GM21360 (cell line): ENCODE data around the gene PDE5A.

ENCODE experiments used
- ATAC-seq: cut with Tn5 transposase; IDR thresholded peaks from one replicate; pipeline ENCODE4 v1.9.1; 2021; ENCODE audit warnings: mild to moderate bottlenecking, moderate library complexity; ENCODE audit not compliant: unreplicated experiment

The PDE5A gene

DNA sequence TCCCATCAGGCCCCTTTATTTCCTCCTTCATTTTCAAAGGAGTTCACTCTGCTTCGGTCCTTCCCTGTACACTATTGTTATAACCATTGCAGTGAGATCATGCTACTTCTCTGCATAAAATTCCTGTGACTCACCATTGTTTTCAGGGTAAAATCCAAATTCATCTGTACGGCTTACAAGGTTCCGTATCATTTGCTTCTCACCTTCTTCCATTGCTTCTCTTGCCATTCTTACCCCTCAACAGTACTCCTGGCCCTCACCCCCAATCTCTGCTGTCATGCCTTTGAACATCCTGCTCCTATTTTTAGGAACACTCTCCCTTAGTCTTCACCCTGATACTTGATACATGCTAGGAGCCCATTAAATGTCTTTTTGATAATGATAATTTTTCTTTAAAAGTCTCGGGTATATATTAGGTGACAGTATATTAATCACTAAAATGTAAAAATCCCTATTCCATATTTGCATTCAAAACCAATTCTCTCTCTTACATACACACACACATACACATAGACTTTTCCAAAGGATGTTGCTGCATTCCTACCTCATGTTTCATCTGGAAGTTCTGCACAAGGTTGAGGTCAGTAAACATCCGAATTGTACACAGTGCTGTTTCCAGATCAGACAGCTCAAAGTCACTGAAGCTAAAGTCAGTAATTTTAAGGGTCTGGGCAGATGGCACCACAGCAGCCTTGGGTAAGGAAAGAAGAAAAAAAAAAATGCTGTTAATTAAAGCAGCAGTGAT, 103.4 kb downstream of the PDE5A start:
- ATAC-seq, result no peak

DNA sequence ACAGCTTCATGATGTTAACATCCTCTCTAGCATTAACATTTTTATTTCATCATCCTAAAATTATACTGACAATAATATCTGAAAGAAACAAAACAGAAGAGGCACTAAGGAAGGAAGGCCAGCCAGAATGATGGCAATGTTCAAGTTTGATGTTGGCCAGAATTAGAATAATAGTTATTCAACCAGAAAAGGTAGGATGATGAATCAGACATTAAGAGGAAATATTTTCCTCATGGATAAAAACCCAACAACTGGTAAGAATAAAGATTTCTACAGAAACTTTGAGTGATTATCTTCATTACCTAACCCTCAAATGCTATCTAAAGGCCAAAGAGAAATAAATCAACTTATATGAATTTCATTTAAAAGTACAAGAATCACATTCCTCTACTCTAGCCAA, 105.2 kb downstream of the PDE5A start:
- no peak for ATAC-seq

DNA sequence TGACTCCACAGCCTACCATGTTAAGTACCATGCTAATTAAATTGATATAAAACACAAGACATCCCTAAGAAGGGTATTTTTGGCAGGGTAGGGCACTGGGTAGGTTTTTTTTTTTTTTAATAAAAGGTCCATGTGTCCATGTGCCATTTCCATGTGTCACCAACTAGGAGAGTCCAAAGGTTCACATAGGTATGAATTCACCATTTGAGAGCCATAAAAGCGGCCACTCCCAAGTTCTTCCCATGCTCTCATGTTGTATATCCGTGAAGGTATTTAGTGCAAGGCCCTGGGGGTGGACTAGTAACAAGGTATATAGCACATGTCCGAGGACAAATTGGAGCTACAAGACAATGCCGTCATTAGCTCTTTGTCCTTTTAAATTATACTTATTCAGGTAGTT, 107.3 kb downstream of the PDE5A start:
- ATAC-seq, result no peak

DNA sequence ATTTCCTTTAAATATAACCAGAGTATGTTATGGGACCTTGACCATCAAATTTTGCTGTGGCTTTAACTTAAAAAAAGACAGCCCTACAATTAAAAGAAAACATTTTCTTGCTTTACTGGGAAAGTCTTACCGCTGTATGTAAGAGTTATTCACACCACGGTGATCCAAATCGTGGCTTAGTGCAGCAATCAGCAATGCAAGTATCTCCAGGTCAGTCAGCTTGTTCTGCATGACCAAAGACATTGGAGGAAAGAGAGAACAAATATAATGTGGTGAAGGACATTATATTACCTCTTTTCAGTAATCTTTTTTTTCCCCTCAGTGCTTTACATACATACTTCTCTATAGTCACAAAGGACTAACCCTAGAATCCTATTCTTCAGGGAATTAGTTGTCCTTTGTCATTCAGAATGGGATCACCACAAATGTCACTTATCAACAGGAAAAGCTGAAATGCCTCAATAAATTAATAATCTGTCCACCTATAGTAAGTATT, 109.6 kb downstream of the PDE5A start:
- ATAC-seq, result no peak

DNA sequence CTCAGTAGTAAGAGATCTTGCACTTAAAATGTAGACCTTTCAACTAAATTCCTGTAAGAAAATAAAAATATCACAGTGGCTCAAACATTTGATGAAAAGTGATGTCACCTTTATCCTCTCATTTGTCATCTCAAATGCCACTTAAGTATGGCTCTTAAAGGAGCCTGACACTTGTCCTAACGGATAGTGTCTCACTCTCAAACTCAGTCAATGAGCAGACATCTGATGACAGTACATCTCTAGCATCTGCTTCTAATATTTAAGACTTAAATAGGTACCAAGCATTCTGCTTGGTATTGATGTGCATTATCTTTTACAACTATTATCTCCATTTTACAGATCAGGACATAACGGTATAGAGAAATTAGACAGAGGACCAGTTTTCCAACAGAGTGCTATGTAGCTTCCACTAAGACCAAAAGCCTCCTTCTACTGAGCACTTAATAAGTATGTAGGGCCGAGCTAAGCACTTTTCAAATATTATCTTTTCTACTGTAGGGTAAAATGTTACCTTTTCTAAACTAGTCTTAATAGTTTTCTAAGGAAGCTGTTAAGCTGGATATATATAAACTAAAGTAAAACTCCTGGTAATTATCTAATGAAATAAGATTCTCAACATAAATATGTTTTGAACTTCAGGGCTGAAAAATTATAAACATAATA, 110.2 kb downstream of the PDE5A start:
- ATAC-seq, result no peak

DNA sequence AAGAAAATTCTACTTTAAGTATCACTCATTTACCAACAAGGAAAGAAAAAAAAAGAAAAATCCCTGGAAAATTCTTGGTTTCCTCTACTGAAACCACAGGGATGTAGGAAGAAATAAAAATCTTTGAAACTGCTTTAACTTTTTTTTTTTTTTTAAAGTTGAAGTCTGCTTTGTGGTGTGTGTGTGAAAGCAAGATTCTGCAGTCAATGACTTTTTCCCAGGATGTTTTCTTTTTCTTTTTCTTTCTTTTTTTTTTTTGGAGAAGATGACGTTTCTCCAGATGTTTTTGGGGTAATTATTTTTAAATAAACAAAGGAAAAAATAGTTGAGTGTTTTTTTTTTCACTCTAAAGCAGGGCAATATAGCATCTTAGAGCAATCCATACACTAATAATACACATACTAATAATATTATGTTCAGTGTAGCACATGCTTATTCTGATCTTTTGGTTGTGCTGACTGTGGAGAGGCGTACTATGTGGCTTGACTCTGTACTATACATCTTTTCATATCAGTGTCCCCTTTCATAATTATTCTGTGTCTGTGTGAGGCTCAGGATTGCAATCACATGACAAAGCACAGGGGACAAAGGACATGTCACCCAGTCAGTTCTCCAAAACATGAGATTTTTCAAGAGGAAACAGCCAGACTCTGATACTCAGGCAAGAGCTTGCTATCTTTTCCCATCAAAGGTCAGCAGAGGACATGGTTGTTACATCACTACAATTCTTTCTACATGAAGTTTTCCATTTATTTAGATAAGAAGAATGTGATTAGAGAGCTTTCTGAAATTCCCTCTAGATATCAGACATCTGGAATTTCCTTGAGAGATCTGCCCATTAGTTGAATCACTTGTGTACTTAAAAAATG, 111.0 kb downstream of the PDE5A start:
- no peak for ATAC-seq

DNA sequence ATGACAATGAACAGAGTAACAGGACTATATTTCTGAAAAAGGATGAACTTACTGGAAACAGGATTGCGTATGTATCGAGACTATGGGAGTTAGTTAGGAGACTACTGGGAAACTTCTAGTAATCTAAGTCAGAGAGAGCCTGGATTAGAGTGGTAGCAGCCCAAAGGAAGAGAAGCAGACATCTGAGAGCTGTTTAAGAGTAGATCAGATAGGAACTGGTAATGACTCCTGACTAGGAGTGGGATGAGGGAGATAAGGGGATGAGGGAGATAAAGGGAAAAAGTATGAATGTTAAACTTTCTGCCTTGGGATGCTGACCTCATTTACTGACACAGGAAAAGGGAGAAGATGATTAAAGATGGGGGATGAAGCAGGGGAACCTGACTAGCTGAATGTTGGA, 116.2 kb downstream of the PDE5A start:
- no peak for ATAC-seq

DNA sequence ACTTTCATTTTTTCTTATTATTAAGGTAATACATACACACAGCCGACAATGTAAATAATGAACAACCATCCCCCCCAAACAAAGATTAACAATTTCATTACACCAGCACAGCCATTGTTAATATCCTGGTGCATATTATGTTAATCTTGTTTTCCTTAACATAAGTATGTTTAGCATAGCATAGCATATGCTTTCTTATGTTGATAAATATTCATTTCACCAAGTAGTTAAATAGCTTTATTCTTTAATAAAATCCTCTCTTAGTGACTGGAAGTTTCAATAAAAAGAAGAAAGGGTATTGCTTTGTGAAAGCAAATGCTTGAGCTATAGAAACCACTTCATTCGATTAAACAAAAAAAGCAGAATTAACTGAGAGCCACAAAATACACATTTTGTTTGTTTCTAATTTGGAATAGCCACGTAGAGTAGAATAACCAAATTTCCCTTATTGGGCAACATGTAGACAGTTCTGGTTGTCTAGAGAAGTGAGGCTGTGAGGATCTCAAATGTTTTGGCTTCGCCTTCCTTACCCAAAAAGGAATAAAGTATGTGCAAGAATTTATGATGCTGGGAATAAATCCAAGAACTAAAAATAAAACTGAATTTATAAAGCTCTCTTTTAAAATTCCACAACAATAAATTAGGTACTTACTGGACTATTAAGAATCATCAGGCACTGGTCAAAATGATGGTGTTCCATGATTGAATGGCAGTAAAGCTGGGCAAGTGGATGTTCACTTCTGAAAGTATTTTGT, 118.0 kb downstream of the PDE5A start:
- ATAC-seq, result no peak

DNA sequence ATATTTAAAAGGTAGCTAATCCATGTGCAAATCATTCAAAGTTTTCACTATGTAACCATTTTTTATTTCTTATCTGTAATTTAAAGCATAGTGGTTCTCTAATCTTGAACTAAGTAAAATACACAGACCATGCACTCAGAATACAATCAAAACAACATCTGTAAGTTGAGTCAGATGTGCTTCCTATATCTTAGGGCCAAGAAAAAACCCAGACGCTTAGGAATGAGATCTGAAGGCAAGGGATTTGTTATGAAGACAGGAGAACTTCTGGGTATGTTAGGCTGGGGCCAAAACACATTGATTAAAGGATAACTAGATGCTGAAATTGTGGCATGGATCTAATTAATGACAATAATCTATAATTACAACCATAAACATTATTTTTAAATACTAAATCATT, 120.3 kb downstream of the PDE5A start:
- ATAC-seq, result no peak

DNA sequence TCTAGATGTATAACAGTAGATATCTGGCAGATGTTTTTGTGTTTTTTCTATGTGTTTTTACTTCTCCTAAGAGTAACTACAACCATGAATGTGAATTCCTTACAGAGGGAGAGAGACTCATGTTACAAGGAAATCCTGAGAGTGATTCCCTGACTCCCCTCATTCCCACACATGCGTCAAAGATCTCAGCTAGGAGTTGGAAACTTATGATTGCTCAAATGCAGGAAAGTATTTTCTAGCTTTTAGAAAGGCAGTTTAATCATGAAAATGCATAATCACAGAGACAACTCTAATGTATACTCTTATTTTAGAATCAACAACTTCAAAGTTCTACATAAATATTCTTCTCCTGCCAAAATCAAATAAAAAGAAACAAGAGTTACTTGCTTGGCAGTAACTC, 121.8 kb downstream of the PDE5A start:
- no peak for ATAC-seq

DNA sequence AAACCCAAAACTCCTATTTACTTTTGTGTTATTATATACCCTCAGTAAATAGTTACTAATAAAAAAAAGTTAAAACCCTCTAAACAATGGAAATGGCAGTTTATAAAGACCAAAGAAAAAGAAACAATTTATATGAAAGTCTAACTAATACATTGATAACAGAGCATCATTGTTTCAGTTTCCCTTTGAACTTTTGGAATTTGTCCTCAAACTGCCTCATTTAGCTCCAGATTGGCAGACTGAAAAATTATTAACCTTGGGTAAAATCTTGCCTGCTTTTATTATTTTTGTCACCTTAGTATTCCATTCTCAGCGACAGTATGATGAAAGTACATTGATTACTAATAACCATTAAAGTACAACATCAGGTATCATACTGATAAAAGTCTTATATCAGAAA, 124.0 kb downstream of the PDE5A start:
- ATAC-seq, result no peak

DNA sequence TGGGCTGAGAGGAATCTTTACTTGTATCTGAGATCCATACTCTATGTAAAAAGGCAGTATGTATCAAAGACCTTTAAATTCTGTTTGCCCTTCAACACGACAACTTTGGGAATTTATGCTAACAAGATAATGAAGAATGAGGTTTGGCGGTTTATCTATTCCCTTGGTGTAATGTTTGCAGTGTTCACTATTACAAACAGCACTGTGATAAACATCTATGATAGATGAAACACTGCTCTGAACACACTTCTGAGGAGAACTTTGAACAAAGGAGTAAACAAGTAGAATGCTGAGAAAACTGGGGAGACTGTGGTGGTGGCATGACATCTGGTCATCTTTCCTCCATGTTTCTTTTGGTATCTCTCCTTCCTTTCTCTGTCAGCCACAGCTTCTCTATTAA, 126.9 kb downstream of the PDE5A start:
- ATAC-seq, result no peak

DNA sequence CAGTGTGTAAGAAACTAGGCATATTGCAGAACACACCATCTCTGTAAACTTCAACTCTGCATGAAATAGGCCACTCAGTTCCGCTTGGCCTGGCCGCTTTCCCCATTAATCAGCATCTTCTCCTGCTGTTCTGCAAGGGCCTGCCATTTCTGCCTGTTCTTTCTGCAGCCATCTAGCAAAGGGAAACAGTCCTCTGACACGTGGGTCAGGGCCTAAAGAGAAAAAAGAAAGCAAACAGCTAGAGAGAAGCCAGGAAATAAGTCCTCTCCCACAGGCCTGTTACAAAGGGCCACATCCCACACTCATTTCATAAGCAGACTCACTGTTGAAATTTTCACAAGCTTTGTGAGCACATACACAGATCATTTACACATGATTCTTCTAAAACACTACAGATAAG, 130.1 kb downstream of the PDE5A start:
- ATAC-seq, result no peak

DNA sequence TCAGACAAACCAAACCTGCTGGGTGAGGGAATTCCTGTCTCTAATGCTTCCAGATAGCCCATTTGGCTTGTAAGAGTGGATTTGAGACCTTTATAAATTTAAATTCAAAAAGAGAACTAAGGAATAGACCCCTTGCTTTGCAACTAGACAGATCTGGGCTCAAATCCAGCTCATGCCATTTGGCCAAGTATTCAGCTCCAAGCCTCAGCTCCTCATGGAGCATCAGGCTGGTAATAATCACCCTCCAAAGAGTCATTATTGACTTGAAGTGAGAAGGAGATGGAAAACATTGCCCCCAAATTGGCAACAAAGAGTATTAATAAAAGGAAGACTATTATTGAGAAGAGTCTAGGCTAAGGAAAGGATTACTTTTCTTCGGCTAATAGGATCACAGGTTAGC, 134.7 kb downstream of the PDE5A start:
- ATAC-seq, result no peak

DNA sequence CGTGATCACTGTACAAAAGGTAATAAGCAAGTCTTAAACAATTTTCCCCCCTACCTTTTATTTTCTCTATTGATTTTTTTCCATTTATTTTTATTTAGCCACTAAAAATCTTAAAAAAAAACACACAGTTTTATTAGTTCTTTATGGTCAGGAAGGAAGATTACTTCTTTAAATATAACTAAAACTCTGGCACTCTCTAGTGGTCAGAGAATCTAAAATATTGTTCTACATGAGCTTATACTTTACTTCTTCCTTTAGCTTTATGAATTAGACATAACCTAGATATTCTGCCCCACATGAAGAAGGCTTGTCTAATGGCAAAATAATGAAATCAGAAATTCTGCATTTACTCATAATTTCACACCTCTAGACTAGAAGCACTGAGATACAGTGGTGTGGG, 135.2 kb downstream of the PDE5A start:
- no peak for ATAC-seq

DNA sequence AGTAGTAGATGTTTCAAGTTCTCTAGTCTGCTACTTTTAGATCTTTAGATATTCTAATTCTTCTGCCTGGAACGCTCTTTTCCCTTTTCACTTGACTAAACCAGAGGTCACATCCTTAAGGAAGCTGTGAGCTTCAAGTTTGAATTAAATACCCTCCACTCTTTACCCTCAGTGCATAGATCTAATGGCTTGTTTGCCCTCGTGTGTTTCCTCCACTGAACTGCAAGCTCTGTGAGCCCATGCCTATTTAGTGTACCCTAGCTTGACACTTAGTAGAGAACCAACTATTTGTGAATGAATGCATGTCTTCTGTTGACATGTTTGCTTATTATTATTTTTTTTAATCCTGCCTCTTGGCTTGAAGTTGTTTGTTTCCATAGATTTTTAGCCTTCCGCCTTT, 138.3 kb downstream of the PDE5A start:
- peak; percentile 66 for ATAC-seq

DNA sequence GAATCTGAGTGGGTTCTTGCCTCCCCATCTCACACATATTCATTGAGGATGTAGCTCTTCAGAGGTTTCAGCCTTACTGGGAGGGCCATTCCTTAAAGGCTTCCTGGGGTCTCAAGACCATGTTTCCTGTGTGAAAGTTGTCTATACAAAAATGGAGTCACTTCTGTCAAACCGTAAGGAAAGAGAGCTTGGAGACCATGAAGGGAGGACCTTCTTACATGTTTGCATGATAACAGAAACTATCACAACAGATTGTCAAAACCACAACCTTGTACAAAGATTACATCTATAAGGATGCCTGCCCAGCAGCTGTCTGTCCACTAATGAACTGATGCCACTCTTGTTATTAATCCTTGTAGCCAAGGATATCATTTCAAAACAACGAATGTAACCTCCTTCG, 139.3 kb downstream of the PDE5A start:
- no peak for ATAC-seq

DNA sequence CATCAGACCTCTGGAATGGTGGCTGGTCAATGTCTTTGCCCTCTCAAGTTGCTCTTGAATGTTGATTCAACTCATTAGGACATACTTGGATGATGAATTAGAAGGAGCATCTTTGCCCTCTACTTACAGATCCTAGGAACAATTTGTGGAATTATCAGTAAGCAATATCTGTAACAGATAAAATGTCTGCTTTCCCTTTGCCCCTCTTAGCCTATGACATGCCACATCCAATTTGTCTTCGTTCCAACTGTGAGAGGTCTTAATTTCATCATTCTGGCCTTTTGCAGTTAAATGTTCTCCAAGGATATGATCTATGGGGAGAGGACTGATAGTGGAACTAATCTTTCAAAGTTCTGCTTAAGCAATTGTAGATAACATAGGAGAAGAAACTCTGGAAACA, 148.3 kb downstream of the PDE5A start:
- no peak for ATAC-seq

DNA sequence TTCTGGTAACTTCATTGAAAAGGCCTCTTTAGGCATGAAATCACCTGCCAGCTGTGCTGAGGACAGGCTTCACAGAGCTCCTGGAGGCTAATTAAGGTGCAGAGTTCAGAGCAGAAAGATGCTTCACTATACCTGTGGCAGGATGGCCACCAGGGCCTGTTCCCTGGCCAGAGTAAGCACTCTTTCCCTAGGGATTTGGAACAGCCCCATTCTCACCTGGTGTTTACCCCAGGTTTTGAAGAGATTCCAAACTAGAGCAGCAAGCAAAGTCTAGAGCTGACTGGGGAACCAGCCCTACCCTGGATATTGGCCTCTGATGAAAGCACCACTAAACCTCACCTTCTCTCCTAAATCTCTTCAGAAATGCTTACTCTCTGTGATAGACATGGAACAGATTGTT, 148.8 kb downstream of the PDE5A start:
- ATAC-seq, result no peak

DNA sequence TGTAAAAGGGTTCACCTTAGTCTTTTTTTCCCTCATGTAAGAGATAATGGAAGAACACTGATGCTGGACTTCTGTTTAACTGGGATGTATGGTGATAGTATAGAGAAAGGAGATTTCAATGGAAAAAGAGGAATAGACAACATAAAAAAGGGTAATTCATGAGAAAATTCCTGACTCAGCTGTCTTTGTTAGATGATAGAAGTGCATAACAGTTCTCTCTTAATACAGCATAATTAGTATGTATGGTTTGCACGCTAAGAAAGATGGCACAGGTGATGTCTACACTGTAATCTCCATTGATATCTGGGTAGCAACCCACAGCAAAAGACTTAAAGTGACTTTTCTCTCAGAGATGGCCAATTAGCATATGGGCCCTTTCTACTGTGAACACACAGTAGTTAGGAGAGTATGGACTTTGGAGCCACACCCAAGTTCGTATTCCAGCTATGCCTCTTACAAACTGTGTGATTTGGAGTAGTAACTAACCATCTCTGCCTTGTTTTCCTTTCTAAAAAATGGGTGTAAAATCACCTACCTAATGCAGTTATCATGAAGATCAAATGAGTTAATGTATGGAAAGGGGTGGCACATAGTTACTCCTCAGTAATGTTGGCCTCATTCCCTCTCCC, 149.3 kb downstream of the PDE5A start:
- ATAC-seq, result no peak
